Measurements from ENCODE around the gene SAG. TPM values are rescaled to one million over a fixed set of nuclear protein-coding genes. Genes with fewer than 3 reads are reported as not detected.

The SAG gene
- total RNA-seq, 2 experiments from 2014 or later = 0.32 TPM; not detected in 1

DNA sequence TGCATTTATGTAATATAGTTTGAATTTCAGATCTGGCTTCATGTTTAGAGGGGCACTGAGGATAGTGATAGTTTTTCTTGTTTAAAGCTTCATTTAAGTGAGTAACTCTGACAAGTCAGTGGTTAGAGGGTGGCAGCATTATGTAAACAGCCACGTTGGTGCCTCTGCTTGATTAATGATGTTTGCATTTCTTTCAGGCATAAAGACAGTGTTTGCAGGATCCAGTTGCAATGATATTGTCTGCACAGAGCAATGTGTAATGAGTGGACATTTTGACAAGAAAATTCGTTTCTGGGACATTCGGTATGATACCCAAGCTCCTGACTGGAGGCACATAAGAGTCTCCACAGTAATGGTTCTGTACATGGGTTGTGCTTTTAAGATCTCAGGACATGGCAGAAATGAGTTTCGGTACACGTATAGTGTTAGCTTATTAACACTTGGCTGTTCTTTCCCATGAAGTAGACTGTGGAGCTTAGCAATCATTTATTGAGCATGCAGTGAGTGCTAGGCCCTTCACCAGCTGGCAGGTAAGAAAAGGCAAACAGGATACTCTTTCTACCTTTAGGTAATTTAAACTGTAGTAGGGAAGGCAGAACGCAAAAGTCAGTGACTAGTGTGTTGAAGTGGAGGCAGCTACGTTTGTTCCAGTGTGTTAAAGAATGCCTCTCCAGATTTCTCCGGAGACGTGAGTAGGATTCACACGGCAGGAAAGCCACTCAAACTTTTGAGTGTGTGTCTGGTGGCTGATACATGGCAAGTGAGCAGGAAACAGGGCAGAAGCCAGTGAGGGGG, 17.4 kb upstream of the SAG start:
- H3K9me2 ChIP-seq (ENCODE audit: insufficient read depth, low read length) = no peaks in the 10 kb centered on the region
- no peak overlapping the region for H3K4me3 ChIP-seq (ENCODE audit: low read depth, low read length, poor library complexity, severe bottlenecking)
- H3K36me3 ChIP-seq (ENCODE audit: insufficient read depth, low read length) = peaks cover 97% of the 10 kb centered on the region
- no peak overlapping the region for H3K27ac ChIP-seq (ENCODE audit: low read depth, low read length, poor library complexity, severe bottlenecking)
- no peak for DNase-seq (ENCODE audit: low spot score)
- no peaks in the 10 kb centered on the region for H3K79me2 ChIP-seq (ENCODE audit: insufficient read depth, low read depth, low read length)
- ChIA-PET CTCF (ENCODE audit: unreplicated experiment) (no interaction called here), POLR2A (no interaction called here)
- H3K4me2 ChIP-seq (ENCODE audit: low read length) = no peak overlapping the region
- TF ChIP-seq, protein P1, sequence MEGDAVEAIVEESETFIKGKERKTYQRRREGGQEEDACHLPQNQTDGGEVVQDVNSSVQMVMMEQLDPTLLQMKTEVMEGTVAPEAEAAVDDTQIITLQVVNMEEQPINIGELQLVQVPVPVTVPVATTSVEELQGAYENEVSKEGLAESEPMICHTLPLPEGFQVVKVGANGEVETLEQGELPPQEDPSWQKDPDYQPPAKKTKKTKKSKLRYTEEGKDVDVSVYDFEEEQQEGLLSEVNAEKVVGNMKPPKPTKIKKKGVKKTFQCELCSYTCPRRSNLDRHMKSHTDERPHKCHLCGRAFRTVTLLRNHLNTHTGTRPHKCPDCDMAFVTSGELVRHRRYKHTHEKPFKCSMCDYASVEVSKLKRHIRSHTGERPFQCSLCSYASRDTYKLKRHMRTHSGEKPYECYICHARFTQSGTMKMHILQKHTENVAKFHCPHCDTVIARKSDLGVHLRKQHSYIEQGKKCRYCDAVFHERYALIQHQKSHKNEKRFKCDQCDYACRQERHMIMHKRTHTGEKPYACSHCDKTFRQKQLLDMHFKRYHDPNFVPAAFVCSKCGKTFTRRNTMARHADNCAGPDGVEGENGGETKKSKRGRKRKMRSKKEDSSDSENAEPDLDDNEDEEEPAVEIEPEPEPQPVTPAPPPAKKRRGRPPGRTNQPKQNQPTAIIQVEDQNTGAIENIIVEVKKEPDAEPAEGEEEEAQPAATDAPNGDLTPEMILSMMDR (conservative IDR thresholded peaks at IDR 0.05; ENCODE audit: low read length) = no peak
- TF ChIP-seq EZH2phosphoT487 (IDR thresholded peaks at IDR 0.05; ENCODE audit: borderline replicate concordance, low read depth, low read length) = no peak
- H4K20me1 ChIP-seq (ENCODE audit: insufficient read depth, low read length) = no peaks in the 10 kb centered on the region
- no peaks in the 10 kb centered on the region for H3K4me1 ChIP-seq (ENCODE audit: insufficient read depth, low read length, poor library complexity, severe bottlenecking)
- no TSS peak for BruUV-seq (replicated peaks)
- H2AFZ ChIP-seq (ENCODE audit: low read length) = no peak overlapping the region
- no peaks in the 10 kb centered on the region for H3K9me3 ChIP-seq (ENCODE audit: low read length)
- intact Hi-C loops (cut with micrococcal nuclease; ENCODE audit: unreplicated experiment) = no loop called here

DNA sequence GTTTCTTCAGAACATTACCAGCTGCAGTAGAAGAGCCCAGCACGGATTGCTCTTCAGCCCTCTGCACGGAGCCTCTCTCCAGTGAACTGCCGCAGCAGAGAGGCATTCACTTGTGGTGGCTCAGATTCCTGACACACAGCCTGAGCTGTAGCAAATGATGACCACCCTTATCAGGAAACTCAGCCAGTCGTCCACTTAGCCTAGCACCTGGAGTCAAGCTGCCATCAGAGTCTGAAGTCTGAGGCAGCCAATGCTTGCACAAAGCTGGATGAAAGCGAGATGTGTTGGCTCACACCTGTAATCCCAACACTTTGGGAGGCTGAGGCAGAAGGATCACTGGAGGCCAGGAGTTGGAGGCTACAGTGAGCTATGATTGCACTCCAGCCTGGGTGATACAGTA, 11.7 kb upstream of the SAG start:
- no peak for DNase-seq (ENCODE audit: low spot score)
- H3K79me2 ChIP-seq (ENCODE audit: insufficient read depth, low read depth, low read length) = no peaks in the 10 kb centered on the region
- H3K9me2 ChIP-seq (ENCODE audit: insufficient read depth, low read length) = no peaks in the 10 kb centered on the region
- intact Hi-C loops (cut with micrococcal nuclease; ENCODE audit: unreplicated experiment) = no loop called here
- TF ChIP-seq, protein P1 (conservative IDR thresholded peaks at IDR 0.05; ENCODE audit: low read length) = no peak
- TF ChIP-seq EZH2phosphoT487 (IDR thresholded peaks at IDR 0.05; ENCODE audit: borderline replicate concordance, low read depth, low read length) = no peak
- no TSS peak for BruUV-seq (replicated peaks)
- H3K4me1 ChIP-seq (ENCODE audit: insufficient read depth, low read length, poor library complexity, severe bottlenecking) = no peaks in the 10 kb centered on the region
- no peak overlapping the region for H3K27ac ChIP-seq (ENCODE audit: low read depth, low read length, poor library complexity, severe bottlenecking)
- no peak overlapping the region for H3K4me3 ChIP-seq (ENCODE audit: low read depth, low read length, poor library complexity, severe bottlenecking)
- H3K36me3 ChIP-seq (ENCODE audit: insufficient read depth, low read length) = peaks cover 55% of the 10 kb centered on the region
- H2AFZ ChIP-seq (ENCODE audit: low read length) = no peak overlapping the region
- CTCF ChIA-PET (ENCODE audit: unreplicated experiment) = interaction anchor here (0.6 kb wide), 1 partner anchor 20 kb away, joined by 3 read pairs; no protein-coding TSS in a partner anchor
- no peaks in the 10 kb centered on the region for H4K20me1 ChIP-seq (ENCODE audit: insufficient read depth, low read length)
- H3K9me3 ChIP-seq (ENCODE audit: low read length) = no peaks in the 10 kb centered on the region
- POLR2A ChIA-PET = interaction anchor here (0.6 to 1.8 kb wide), 4 partner anchors 13 to 487 kb away, joined by 3 to 5 read pairs (median 4); no protein-coding TSS in a partner anchor
- no peak overlapping the region for H3K4me2 ChIP-seq (ENCODE audit: low read length)

DNA sequence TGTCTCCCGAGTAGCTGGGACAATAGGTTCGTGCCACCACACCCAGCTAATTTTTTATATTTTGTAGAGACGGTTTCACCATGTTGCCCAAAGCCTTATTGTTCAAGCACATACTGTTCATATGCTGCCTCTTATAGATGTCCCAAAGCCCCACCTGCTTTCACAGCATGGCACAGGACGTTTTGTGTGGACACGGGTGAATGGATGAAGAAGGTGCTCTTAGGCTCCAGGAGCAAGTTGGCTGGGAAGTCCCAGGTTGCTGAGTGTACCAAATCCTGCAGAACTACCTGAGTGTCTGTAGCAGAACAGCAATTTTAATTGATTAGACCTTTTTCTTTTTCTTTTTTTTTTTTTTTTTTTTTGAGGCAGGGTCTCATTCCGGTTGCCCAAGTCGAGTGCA, 10.5 kb upstream of the SAG start:
- DNase-seq (ENCODE audit: low spot score) = no peak
- intact Hi-C loops (cut with micrococcal nuclease; ENCODE audit: unreplicated experiment) = no loop called here
- Histone ChIP-seq H3K36me3 (ENCODE audit: insufficient read depth, low read length) (peaks cover 43% of the 10 kb centered on the region), H3K27ac (ENCODE audit: low read depth, low read length, poor library complexity, severe bottlenecking) (no peak overlapping the region), H3K79me2 (ENCODE audit: insufficient read depth, low read depth, low read length) (no peaks in the 10 kb centered on the region), H3K4me2 (ENCODE audit: low read length) (no peak overlapping the region), H3K4me3 (ENCODE audit: low read depth, low read length, poor library complexity, severe bottlenecking) (no peak overlapping the region), H3K9me2 (ENCODE audit: insufficient read depth, low read length) (no peaks in the 10 kb centered on the region), H2AFZ (ENCODE audit: low read length) (no peak overlapping the region), H3K4me1 (ENCODE audit: insufficient read depth, low read length, poor library complexity, severe bottlenecking) (no peaks in the 10 kb centered on the region), H3K9me3 (ENCODE audit: low read length) (no peaks in the 10 kb centered on the region), H4K20me1 (ENCODE audit: insufficient read depth, low read length) (no peaks in the 10 kb centered on the region; the same call in 1 of the 2 replicates)
- POLR2A ChIA-PET = interaction anchor here (1.8 kb wide), 1 partner anchor 49 kb away, joined by 5 read pairs; no protein-coding TSS in a partner anchor
- no TSS peak for BruUV-seq (replicated peaks)
- TF ChIP-seq, protein P1 (conservative IDR thresholded peaks at IDR 0.05; ENCODE audit: low read length) = no peak
- no peak for TF ChIP-seq EZH2phosphoT487 (IDR thresholded peaks at IDR 0.05; ENCODE audit: borderline replicate concordance, low read depth, low read length)
- CTCF ChIA-PET (ENCODE audit: unreplicated experiment) = no interaction called here

Data from OCI-LY7 (cell line).